ENCODE measurements around the gene MBD2. TPM values are rescaled to one million over a fixed set of nuclear protein-coding genes. Genes with fewer than 3 reads are reported as not detected.
A peak's percentile ranks its signal among the peaks of the same experiment; 100 is the strongest.

The MBD2 gene
- total and polyA plus RNA-seq, 4 donors = 9.2 to 16.2 (median 11.4) TPM

GRCh38 chr18:54169431-54170403 is 54.8 kb downstream of the MBD2 start:
- Histone ChIP-seq H3K9ac (ENCODE audit: low read depth in 1 of 2, low read length in 2 of 2) (no peak overlapping the region), H3K27me3 (ENCODE audit: control insufficient read depth in 4 of 4, insufficient read depth in 4 of 4, low read length in 3 of 4) (no peaks in the 10 kb centered on the region), H3K4me3 (ENCODE audit: low read depth in 1 of 3, low read length in 3 of 3) (no peak overlapping the region), H3K36me3 (ENCODE audit: control insufficient read depth in 4 of 4, insufficient read depth in 3 of 4, low read depth in 1 of 4, low read length in 3 of 4) (peaks cover 2 to 10% (median 5%) of the 10 kb centered on the region in 4 donors), H3K4me1 (ENCODE audit: control insufficient read depth in 4 of 4, insufficient read depth in 4 of 4, low read length in 3 of 4) (peaks cover 0 to 4% (median 2%) of the 10 kb centered on the region in 4 donors), H3K27ac (ENCODE audit: low read depth in 1 of 2, low read length in 2 of 2) (no peak overlapping the region), H3K9me3 (ENCODE audit: control insufficient read depth in 4 of 4, low read length in 3 of 4) (no peaks in the 10 kb centered on the region)
- WGBS = 67% methylated on average over 4 of the region's 4 CpGs
- DNase-seq (ENCODE audit: low spot score) = no peak
- TF ChIP-seq HNF4A (conservative IDR thresholded peaks at IDR 0.05) = peak; percentile 11 to 15
- TF ChIP-seq SP1 (IDR thresholded peaks at IDR 0.05) = no peak
- no peak for TF ChIP-seq RXRA (IDR thresholded peaks at IDR 0.05)

GRCh38 chr18:54165450-54165849 is 59.0 kb downstream of the MBD2 start:
- 98% methylated on average over 1 of the region's 1 CpG for WGBS
- no peaks in the 10 kb centered on the region for H3K27me3 ChIP-seq (ENCODE audit: control insufficient read depth in 4 of 4, insufficient read depth in 4 of 4, low read length in 3 of 4)
- H3K27ac ChIP-seq (ENCODE audit: low read depth in 1 of 2, low read length in 2 of 2) = no peak overlapping the region
- H3K9ac ChIP-seq (ENCODE audit: low read depth in 1 of 2, low read length in 2 of 2) = no peak overlapping the region
- H3K9me3 ChIP-seq (ENCODE audit: control insufficient read depth in 4 of 4, low read length in 3 of 4) = no peaks in the 10 kb centered on the region
- H3K4me1 ChIP-seq (ENCODE audit: control insufficient read depth in 4 of 4, insufficient read depth in 4 of 4, low read length in 3 of 4) = peaks cover 0 to 4% (median 0%) of the 10 kb centered on the region in 4 donors
- TF ChIP-seq ZBTB33 (IDR thresholded peaks at IDR 0.05) (no peak), JUND (IDR thresholded peaks at IDR 0.05) (no peak), GABPA (IDR thresholded peaks at IDR 0.05 in 1 of 2, conservative IDR thresholded peaks at IDR 0.05 in 1 of 2) (no peak), MAX (IDR thresholded peaks at IDR 0.05) (no peak), REST (IDR thresholded peaks at IDR 0.05) (no peak), RAD21 (IDR thresholded peaks at IDR 0.05) (no peak), FOXA1 (IDR thresholded peaks at IDR 0.05) (no peak)
- no peak for DNase-seq (ENCODE audit: low spot score)
- H3K36me3 ChIP-seq (ENCODE audit: control insufficient read depth in 4 of 4, insufficient read depth in 3 of 4, low read depth in 1 of 4, low read length in 3 of 4) = peaks cover 6 to 33% (median 19%) of the 10 kb centered on the region in 4 donors
- no peak overlapping the region for H3K4me3 ChIP-seq (ENCODE audit: low read depth in 1 of 3, low read length in 3 of 3)

GRCh38 chr18:54163453-54163852 is 61.0 kb downstream of the MBD2 start:
- Histone ChIP-seq H3K9me3 (ENCODE audit: control insufficient read depth in 4 of 4, low read length in 3 of 4) (no peaks in the 10 kb centered on the region), H3K27ac (ENCODE audit: low read depth in 1 of 2, low read length in 2 of 2) (no peak overlapping the region), H3K27me3 (ENCODE audit: control insufficient read depth in 4 of 4, insufficient read depth in 4 of 4, low read length in 3 of 4) (no peaks in the 10 kb centered on the region), H3K36me3 (ENCODE audit: control insufficient read depth in 4 of 4, insufficient read depth in 3 of 4, low read depth in 1 of 4, low read length in 3 of 4) (peaks cover 9 to 50% (median 32%) of the 10 kb centered on the region in 4 donors), H3K4me1 (ENCODE audit: control insufficient read depth in 4 of 4, insufficient read depth in 4 of 4, low read length in 3 of 4) (no peaks in the 10 kb centered on the region), H3K9ac (ENCODE audit: low read depth in 1 of 2, low read length in 2 of 2) (no peak overlapping the region), H3K4me3 (ENCODE audit: low read depth in 1 of 3, low read length in 3 of 3) (no peak overlapping the region)
- DNase-seq (ENCODE audit: low spot score) = no peak
- TF ChIP-seq JUND (IDR thresholded peaks at IDR 0.05) (no peak), REST (IDR thresholded peaks at IDR 0.05) (no peak), SP1 (IDR thresholded peaks at IDR 0.05) (no peak), NR2F2 (IDR thresholded peaks at IDR 0.05) (no peak), EGR1 (IDR thresholded peaks at IDR 0.05; ENCODE audit: low read depth in 2 of 2) (no peak), RAD21 (IDR thresholded peaks at IDR 0.05) (no peak)
- 98% methylated on average over 1 of the region's 1 CpG for WGBS

Measured in liver (tissue), 9 donors.